GM21528 (cell line): ENCODE results near the gene IGFL3.
"Not testable (repeated sequence)": the region's sequence is repeated elsewhere in the genome, so short reads cannot be mapped to it uniquely, and the experiment has no call there.

Source experiments
- ATAC-seq: cut with Tn5 transposase; IDR thresholded peaks from one replicate; pipeline ENCODE4 v1.9.1; 2021; ENCODE audit warnings: mild to moderate bottlenecking, moderate library complexity; ENCODE audit not compliant: unreplicated experiment, low FRiP score

The IGFL3 gene

DNA sequence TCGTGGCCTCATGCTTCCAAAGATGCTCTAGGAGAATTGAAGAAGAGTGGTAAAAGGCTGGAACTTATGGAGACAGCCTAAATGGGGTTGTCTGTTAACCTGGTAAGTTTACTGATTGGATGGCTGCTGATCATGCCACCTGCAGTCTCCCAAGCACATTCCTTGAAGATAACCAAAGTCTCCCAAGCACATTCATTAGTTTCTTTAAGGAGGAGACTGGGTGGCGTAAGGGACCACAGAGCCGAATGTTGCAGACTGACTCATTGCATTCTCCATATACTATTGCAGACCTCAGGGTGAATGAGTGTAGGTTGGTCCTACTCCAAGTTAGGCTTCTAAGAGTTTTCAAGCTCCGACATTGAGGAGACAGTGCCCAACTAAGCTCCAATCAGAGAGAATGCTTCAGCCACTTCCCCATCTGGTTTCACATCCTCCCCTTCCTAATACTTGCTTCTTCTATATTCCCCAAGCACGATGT is at the start of gene IGFL3:
Gene IGFL3, minus strand, starts transcription at position 51 of the 478 bp plus-strand sequence. Its CDS starts 39 bp downstream, at position 12.
- ATAC-seq: no peak

DNA sequence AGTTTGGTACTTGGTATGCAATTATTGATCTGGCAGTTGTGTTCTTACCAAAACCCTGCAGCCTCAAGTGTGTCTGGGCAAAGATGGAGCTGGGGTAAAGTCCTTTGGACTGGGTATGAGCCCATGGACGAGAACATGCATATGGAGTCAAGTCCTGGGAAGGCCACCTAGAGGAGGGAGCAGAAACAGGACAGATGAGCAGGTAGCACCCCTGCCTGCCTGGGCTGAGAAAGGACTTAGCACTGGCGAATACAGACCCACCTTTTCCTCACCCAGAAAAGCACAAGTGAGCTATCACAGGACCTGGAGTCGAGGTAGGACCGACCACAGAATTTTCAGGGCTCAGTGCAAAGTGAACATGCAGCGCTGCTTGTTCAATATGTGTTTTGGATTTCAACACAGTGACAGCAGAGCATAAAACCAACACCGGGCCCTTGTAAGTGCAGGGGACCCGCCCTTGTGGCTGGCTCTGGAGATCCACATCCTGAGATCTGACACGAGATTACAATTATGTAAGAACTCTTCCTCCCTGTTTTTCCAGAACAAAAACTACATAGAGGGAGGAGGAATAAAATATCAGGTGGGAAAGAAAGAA is 49.5 kb upstream of the IGFL3 start:
- no peak for ATAC-seq

GRCh38 chr19:46162731-46163130 is 38.2 kb upstream of the IGFL3 start:
- ATAC-seq: no peak

DNA sequence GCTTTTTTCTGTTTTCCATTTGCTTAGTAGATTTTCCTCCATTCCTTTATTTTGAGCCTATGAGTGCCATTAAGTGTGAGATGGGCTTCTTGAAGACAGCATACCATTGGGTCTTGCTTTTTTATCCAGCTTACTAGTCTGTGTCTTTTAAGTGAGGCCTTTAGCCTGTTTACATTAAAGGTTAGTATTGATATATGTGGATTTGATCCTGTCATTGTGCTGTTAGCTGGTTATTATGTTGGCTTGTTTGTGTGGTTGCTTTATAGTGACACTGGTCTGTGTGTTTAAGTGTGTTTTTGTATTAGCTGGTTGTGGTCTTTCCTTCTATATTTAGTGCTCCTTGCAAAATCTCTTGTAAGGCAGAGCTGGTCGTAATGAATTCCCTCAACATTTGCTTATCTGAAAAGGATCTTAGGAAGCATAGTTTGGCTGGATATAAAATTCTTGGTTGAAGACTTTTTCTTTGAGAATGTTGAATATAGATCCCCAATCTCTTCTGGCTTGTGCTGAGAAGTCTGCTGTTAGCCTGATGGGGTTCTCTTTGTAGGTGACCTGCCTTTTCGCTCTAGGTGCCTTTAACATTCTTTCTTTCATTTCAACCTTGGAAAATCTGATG is 37.3 kb upstream of the IGFL3 start:
- not testable (repeated sequence) for ATAC-seq

DNA sequence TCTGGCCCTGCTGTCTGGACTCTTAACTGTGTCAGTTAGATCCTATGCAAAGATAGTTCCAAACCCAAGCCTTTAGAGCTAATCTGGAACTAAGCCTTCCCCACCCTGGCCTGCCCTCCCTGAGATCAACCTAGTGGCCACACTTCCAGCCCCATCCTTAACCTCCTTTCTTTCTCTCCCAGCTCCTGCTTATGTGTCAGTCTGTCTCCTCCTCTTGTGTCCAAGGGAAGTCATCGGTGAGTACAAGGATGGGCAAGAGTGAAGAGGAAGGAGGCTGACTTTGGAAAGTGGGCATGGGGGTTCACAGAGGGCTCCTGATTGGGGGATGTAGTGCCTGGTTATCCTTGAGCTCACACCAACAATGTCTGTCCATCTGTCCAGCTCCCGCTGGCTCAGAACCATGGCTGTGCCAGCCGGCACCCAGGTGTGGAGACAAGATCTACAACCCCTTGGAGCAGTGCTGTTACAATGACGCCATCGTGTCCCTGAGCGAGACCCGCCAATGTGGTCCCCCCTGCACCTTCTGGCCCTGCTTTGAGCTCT is 35.8 kb upstream of the IGFL3 start:
- ATAC-seq: no peak

DNA sequence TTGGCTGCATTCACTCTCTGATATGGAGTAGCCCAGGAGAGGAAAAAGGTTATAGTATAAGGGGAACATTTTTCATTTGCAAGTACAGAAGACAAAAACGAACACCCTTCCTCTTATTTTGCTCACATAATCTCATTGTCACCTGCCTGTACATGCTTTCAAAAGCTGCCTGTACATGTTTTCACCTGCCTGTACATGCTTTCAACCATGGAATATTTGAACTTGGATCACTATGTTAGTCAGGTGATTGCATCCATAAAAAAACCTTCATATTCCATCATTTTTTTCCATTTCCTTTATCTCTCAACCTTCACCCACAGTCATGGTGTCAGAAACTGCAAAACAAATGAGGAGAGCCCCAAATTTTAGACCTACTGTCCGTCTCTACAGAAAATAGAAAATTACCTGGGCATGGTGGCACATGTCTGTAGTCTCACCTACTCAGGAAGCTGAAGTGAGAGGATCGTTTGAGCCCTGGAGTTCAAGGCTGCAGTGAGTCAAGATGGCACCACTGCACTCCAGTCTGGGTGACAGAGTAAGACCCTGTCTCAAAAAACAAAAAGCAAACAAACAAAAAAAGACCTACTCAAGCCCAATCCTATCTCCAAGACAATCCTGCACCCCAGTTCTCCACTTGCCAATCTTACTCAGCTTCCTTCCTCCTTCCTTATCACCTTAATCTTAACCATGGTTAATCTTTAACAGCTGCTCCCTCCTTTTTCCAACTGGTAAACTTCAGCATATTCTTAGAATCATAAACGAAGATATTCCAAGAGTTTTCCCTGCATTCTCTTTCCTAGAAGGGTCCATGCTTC is 35.1 kb upstream of the IGFL3 start:
- no peak for ATAC-seq

- no peak for ATAC-seq
Measured at GRCh38 chr19:46155237-46155636, 30.7 kb upstream of the IGFL3 start.

- no peak for ATAC-seq
Measured at GRCh38 chr19:46150606-46151005, 26.1 kb upstream of the IGFL3 start.

- no peak for ATAC-seq
Measured at GRCh38 chr19:46147791-46148288, 23.4 kb upstream of the IGFL3 start, which contains the start of gene IGFL2. TSS of gene IGFL2 (plus strand) at chr19:46148238. CDS start at chr19:46148279, 41 bp downstream.

DNA sequence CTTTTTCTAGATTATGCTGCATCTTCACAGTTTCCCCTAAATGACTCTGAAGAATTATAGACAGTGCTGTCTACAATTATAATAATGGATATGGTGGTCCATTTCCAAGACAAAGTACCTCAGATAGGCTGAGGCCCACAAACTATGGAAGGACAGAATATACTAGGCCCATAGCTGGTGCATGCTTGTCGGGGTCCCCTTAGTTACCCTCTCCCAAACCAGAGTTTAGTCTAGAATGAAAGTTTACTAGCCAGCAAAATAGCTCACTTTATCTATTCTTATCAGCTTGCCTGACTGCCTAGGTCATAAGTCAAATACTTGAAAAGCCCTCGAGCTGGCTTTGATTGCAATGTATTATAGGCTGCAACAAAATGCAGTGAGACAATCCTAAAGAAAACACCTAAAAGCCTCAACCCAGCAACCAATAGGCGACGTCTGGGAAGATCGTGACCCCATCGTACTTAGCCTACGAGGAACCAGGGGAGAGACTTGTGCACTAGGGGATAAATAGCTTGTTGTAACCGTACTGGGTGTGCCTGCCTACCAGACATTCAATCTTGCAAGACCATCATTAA is 22.8 kb upstream of the IGFL3 start:
- ATAC-seq: no peak

DNA sequence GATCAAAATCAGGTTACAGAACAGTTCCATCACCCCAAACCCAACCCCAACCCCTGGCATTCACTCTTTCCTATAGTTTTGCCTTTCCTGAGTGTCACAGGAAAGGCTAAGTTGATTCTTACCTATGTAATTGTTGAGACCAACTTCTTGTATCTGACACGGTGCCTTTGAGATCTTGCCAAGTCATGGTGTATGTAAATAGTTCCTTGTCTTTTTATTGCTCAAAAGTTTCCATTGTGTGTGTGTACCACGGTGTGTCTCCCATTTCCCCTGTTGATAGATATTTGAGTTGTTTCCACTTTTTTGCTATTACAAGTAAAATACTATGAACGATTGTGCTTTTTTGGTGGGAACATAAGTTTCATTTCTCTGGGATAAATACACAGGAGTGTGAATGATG is 20.3 kb upstream of the IGFL3 start:
- ATAC-seq: no peak

DNA sequence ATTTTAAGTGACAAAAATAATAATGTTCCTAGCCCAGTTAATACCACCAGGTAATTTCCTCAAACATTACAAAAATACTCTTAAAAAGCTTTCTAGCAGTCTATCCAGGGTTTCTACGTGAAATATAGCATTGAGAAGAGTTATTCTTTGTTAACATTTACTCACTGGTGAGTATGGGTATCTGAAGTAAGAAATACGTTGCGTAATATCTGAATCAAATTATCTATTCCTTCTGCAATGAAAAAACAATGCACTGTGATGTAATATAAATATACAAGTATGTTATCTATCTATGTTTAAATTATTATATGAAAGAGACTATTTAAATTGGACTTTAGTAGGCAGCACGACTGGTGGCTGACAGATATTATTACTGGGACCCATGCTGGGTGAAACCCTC is 17.8 kb upstream of the IGFL3 start:
- no peak for ATAC-seq

DNA sequence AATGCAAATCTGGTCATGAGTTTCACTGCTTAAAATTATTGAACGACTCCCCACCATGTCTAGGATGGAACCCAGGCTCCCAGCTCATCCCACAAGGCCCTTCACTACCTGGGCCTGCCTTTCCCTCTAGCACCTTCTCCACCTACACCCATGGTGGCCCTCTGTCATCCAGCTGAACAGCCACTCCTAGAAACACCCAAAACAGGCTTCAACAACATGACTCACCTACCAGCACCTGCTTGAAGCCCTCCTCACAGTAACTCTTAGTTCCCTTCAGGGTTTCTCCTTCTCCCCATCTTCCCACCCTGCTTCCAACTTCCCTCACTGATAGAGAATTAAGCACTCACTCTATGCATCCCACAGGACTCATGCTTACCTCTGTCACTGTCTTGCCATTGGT is 16.9 kb upstream of the IGFL3 start:
- no peak for ATAC-seq

DNA sequence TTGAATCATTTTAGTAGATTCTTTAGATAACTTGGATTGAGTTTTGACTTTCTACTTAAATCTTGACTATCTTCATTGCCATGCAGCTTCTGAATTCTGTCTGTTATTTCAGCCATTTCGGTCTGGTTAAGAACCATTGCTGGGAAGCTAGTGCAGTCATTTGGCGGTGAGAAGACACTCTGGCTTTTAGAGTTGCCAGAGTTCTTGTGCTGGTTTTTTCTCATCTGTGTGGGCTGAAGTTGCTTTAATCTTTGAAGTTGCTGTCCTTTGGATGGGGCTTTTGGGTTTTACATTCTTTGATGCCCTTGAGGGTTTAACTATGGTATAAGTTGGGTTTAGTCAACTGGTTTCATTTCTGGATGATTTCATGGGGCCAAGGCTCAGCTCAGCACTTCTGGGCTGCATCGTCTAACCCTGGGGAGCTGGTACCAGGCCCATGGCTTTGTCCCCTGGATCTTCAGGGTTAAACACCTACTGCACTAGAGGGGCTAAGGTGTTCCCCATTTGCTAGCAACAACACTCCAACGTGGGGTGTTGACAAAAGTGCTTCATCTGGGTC is 13.5 kb upstream of the IGFL3 start:
- no peak for ATAC-seq

DNA sequence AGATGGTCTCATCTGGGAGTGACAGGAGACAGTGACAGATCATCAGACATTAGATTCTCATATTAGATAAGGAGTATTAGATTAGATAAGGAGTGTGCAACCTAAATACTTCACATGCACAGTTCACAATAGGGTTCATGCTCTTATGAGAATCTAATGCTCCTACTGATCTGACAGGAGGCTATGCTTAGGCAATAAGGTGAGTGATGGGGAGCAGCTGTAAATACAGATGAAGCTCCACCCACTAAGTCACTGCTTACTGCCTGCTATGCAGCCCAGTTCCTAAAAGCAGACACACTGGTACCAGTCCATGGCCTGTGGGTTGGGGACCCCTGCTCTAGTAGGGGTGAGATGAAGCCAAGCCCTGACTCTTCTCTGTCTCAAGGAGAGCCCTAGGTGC is 10.0 kb upstream of the IGFL3 start:
- no peak for ATAC-seq

GRCh38 chr19:46133777-46134241 is 9.3 kb upstream of the IGFL3 start:
- no peak for ATAC-seq

- ATAC-seq: no peak
Measured at GRCh38 chr19:46133101-46133627, 8.7 kb upstream of the IGFL3 start.

DNA sequence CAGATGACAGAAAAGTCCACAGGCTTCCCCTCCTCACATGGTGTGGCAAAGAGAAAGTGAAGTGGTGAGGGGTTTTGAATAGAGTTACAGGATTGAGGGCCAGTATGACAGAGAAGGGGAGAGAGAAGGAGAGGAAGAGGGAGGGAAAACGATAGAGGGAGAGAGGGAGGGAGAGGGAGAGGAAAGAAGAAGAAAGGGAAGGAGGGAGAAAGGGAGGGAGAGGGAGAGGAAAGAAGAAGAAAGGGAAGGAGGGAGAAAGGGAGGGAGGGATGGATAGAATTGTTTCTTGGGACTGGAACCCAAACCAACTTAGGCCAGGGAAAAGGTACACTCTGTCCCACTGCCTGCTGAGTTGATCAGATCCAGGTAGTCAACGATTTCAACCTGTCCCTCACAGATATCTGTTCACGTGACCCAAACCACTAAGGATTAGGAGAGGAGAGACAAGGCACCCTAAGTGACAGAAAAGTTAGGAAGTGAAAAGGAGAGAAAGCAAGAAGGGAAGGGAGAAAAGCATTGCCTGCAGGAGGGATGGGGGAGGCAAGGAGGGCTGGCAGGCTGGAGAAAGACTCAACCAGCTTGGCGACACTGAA is 8.1 kb upstream of the IGFL3 start:
- no peak for ATAC-seq

DNA sequence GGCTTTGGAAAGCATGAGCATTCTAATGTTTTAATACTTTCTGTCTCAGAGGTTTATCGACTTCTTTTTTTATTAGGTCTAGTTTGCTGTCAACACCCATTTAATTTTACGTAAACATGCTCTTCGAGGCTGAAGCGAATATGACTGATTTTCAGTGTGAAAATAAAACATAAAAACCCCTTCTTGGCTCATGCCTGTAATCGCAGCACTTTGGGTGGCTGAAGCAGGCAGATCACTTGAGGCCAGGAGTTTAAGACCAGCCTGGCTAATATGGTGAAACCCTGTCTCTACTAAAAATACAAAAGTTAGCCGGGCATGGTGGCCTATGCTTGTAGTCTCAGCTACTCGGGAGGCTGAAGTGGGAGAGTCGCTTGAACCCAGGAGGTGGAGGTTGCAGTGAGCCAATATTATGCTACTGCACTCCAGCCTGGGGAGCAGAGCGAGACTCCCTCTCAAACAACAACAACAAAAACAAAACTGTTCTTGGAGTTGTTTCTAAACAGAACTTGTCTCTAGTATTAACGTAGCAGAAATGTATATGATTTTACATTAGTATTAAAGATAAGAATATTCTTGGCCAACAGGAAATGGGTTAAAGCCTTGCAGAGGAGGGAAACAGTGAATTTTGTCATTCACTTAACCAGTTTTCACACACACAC is 7.1 kb upstream of the IGFL3 start:
- no peak for ATAC-seq
